VCaP (cell line): ENCODE data around the gene NPB.

Experiments used
- H3K27ac ChIP-seq: fragments of 450-650 bp; 2 replicates; pipeline ENCODE4 v1.5.1; 2017
- CTCF ChIP-seq: fragments of 450-650 bp; conservative IDR thresholded peaks from 2 replicates; pipeline ENCODE4 v1.5.1; 2017; ENCODE audit warnings: mild to moderate bottlenecking, moderate library complexity

NPB gene

GRCh38 chr17:81917565-81918332 is 15.7 kb downstream of the NPB start, which contains the start of gene SIRT7:
Gene SIRT7, minus strand, starts transcription at chr17:81918176. Its CDS starts 45 bp downstream, at chr17:81918131.
- TF ChIP-seq CTCF: no peak
- peak within 1 kb of the TSS; percentile 81 for H3K27ac ChIP-seq

- H3K27ac ChIP-seq: peak overlapping the region; percentile 81
Measured at GRCh38 chr17:81918333-81918669, 16.3 kb downstream of the NPB start.

GRCh38 chr17:81918832-81919545 is 17.0 kb downstream of the NPB start:
- TF ChIP-seq CTCF: no peak
- H3K27ac ChIP-seq: peak overlapping the region; percentile 81; the same call in 1 of the 2 replicates

- H3K27ac ChIP-seq: no peak overlapping the region
- no peak for TF ChIP-seq CTCF
Measured at GRCh38 chr17:81920612-81921536, 18.8 kb downstream of the NPB start.

- TF ChIP-seq CTCF: no peak
- H3K27ac ChIP-seq: no peak overlapping the region
Measured at GRCh38 chr17:81921537-81921862, 19.5 kb downstream of the NPB start.

- TF ChIP-seq CTCF: no peak
- H3K27ac ChIP-seq: no peak overlapping the region
Measured at GRCh38 chr17:81921996-81922565, 20.0 kb downstream of the NPB start.

GRCh38 chr17:81922566-81923301 is 20.7 kb downstream of the NPB start:
- TF ChIP-seq CTCF: no peak
- no peak overlapping the region for H3K27ac ChIP-seq
